Pons (tissue), 1 donor: ENCODE measurements around the gene RAD51B.

Experiments
- DNase-seq: peaks from one replicate; pipeline ENCODE4 v3.0.0-alpha.2; 2016; ENCODE audit warnings: low spot score

RAD51B gene

GRCh38 chr14:68366656-68367055, 547.1 kb downstream of the RAD51B start:
- DNase-seq = no peak

- DNase-seq = peak; percentile 66
Observed at GRCh38 chr14:68367536-68367935, 548.0 kb downstream of the RAD51B start.

DNA sequence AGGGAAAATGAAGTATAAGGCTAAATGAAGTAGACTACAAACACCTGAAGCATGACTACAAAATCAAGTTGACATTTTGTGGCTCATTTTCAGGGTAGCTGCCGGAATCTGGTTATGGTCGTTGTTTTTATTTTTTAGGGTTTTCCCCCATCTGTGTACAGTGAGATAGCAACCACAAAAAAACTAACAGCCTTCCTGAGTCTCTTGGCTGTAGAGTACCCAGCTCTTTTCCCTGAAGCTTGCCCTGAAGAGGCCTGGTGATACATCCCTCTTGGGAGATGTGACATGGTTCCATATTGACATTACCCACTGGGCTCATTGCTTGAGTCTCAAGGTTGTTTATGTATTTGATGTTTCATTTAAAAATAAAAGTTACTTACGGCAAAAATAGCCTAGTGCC, 549.3 kb downstream of the RAD51B start:
- no peak for DNase-seq

DNA sequence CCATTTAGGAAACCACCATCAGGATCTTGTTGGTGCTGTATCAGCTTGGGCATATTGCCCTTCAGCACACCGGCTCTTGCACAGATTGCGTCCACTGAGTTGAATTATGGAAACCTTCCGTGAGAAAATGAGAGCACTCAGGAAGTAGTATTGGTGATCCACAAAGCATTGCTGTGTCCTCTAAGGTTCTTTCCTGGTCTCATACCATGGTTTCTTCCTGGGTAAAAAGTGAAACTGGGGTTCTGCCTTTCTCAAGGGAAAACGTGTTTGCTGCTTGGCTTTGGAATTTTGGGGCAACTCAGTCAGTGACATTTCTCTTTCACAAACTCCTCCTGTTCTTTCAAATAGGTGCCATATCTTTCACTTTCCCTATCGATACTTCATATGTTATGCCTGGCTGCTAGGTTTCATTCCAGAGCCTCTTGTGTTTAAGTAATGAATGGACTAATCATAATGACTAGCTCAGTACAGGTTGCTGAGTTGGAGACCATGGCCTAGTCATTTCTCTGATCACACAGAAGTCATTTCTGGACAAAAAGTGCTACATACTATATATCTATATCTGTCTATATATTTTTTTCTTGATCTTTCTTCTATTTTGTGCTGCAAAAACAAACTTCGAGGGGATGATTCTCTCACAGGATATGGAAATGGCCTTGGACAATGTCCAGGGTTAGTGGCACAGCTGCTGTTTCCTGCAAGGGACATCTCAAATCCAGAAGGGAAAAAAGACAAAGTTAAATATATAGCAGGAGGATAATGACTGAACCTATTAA, 549.9 kb downstream of the RAD51B start:
- DNase-seq = no peak

DNA sequence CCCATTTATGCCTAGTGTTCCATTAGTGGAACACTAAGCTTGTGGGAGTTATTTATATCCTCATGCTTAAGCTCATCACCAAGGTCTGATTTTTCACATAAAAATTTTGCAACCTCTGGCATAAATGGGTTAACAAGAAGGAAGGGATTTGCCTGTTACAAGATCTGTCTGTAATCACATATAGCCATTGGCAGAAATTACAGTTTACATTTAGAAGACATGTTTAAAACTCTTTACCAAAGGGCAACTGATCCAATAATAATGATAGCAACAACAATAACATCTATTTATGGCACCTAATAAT, 550.4 kb downstream of the RAD51B start:
- DNase-seq = no peak

DNA sequence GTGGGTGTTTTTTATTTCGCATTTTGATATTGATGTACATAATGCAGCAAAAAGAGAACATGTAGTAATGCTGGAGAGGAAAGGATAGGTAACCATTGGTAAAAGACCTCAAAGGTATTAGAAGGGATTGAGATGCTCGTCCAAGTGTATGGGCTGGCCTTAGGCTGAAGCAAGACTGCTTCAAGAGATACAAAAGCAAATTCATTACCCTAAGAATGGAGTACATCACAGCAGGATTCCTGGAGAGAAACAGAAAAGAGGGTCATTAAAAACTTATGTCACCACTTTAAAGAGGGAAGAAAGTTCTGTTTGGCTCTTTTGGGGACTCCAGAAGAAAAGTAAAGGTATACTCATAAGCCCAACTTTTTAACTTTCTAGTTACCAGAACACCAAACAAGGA, 552.8 kb downstream of the RAD51B start:
- no peak for DNase-seq

DNA sequence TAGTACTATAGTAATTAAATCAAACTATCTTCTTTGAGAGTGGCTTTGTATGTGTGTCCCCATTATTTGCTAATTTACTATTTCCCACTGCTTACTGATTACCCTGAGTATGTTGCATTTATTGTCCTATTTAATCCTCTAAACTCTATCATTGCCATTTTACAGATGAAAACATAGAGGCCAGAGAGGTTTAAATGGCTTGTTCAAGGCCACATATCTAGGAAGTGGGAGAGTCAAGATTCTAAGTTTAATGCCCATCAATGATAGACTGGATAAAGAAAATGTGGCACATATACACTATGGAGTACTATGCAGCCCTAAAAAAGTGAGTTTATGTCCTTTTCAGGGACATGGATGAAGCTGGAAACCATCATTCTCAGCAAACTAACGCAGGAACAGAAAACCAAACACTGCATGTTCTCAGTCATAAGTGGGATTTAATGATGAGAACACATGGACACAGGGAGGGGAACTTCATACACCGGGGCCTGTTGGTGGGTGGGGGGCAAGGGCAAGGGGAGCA, 553.6 kb downstream of the RAD51B start:
- DNase-seq = no peak

DNA sequence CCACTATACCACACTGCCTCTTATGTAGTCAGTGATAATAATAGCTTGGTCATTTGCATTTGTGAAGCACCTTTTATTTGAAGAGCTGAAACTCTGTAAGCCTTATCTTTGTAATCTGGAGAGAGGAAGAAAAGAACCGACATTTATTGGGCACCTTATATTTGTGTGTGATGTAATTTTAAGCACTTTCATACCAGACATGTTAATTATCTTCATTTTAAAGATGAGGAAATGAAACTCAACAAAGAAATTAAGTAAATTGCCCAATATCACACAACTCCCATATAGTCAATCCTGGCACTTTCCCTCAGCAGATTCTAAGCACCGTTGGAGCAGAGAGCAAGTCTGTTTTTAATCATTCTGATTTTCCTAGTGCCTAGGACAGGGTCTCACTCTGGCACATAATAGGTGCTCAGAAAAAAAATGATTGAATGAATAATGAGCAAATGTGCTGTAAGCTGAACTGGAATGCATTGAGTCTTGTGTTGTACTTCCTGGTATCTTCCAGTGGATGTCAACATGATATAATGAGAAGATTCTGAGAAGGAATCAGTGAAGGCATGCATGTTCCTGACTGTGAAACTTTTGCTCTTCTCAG, 554.4 kb downstream of the RAD51B start:
- no peak for DNase-seq

DNA sequence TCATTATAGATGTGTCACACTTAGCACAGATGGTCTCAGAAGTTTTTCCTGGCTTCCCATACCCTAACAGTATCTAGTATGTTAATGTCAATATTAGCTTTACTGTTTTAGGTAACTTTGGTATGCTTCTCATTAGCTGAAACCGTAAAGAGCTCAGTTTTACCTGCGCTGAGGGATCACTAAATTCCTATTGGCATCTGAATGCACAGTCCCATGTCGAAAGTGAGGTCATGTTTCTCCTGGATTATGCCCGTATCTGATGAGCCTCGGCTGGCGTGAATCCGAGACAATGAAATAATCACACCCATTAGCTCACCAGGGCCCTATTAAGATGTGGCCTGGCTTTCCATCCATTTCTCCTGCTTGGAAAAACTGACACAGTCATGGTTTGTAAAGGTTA, 555.1 kb downstream of the RAD51B start:
- no peak for DNase-seq

DNA sequence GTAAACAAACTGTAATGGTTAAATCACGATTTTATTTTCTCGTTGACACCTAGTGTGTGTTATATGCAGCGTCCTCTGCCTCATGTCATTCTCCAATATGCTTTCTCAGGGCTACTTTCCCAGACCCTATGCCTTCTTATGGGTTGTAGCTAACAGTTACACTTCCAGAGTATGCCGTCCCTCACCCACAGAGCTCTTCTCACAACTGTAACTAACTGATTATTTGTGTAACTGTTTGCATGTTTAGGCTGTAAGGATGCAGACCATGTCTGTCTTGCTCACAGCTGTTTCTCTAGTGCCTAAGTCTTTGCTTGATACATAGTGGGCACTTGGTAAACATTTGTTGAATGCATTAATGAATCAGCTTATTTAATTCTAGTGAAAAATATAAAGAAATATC, 555.8 kb downstream of the RAD51B start:
- no peak for DNase-seq

GRCh38 chr14:68376067-68376779, 556.6 kb downstream of the RAD51B start:
- DNase-seq = no peak

GRCh38 chr14:68377006-68377405, 557.4 kb downstream of the RAD51B start:
- no peak for DNase-seq

GRCh38 chr14:68377459-68377858, 557.9 kb downstream of the RAD51B start:
- peak; percentile 98 for DNase-seq

DNA sequence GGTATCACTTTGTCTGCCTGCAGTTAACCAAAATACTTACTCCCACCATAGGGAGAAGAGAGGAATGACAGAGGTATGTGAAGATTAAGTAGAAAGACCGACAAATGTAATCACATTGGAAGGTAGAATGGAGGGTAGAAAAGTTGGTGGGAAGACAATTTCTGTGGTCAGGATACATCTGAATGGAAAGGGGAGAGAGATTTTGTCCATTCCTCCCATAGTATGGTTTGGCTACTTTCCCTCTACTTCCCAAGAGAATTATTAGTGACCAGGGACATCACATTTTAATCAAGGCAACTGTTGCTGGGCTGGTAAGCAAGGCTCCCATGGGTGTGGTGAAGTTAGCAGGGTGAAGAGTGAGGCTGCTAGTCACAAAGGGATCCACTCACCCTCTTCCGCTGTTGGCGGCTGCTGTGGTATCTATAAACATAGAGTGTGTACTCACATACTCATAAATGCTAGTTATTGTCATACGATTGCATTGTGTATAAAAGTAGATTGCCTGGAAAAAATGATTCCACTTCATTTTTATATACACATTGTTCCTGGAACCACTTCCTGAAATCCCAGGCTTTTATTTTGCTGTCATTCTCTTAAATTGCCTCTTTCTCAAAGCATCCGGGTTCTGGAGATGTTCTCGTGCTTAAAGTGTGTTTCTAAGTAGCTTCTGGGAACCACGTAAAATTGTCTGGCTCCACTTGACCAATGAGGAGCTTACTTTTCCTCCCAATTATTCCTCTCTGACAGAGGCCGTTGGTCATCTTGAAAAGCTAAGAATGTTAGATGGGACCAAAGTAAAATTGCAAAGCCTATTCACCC, 560.1 kb downstream of the RAD51B start:
- no peak for DNase-seq

DNA sequence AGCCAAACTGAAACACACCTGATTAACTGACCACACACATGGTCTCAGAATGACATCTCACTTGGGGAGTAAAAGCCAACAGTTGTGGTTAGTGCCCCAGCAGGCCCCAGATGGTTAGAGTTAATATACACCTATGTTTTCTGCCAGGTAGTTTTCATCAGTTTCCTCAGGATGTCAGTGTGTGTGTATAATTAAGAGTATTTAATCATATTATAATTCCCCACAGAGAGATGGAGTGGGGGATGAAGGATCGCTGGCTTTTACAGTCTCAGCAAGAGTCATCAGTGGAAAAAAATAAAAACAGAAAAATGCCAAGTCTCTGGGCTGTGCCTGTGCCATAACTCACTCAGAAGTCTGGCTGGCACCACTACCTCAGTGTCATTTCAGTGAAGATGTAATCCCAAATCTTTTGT, 560.8 kb downstream of the RAD51B start:
- no peak for DNase-seq

- DNase-seq = peak; percentile 86
Observed at GRCh38 chr14:68384335-68384734, 564.8 kb downstream of the RAD51B start.

GRCh38 chr14:68384881-68385280, 565.3 kb downstream of the RAD51B start:
- no peak for DNase-seq

DNA sequence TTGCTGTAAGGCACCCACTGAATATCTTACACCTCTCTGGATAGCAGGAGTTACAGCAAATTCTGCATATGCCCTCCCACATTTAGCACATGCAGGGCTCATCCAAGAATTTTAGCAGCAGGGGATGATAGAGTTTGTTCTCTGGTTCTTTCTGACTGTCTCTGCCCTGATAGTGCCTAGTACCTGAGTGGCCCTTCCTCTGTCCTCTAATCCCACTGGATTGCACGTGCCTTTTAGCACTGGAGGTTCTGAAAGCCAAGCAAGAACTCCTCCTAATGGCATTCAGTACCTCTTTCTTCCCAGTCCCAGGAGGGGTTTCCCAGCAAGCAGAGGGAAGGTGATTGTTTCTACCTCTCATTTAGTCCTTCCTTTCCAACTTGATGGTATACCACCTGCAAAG, 566.9 kb downstream of the RAD51B start:
- DNase-seq = no peak

DNA sequence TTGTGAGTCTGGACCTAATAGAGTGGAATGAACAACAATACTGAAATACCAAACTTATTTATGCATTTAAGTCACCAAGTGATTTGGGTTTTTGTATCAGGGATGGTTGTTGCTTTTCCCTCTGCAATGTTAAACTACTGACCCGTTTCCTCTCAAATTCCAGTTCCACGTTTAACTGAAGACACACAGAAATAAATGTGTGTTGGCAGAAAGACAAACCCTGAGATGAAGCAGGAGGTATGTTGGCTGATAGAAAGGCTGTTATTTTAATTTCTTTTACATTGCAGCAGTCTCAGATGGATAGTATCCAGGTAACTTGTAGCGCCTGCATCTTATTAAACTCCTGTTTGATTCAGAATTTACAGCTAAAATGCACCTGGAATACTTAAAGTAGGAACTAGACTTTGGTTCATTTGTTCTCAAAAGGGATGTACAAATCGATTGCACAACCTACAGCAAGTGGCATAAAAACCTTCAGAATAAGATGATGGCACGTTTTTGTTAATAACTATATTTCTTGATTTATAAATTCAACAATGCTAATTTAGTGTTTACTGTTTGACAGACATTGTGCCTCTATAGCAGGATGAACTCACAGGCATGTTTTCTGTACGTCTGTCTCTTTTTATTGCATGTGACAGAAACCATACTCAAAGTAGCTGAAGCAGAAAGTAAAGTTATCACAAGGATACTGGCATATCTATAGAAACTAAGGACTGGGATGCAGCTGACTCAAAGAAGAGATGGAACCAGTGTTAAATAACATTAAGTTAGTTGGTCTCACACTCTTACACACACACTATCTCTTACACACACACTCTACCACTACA, 567.6 kb downstream of the RAD51B start:
- DNase-seq = no peak

DNA sequence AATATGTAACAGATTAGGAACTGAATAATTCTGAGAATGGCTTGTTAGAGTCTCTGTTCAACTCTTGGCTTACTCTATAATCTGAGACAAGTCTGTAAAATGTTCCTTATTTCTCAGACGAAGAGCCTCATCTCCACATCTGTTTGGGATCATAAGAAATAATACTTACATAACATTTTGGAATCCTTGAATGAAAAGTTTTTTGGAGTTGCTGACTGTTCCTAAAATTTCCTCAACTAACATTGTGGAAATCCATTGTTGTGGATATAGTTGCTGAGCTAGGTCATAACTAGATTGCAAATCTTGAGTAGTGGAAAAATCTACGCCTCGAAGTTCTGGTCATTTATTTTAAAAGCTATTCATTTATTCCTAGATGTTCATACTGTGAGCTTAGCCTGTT, 570.4 kb downstream of the RAD51B start:
- DNase-seq = no peak

DNA sequence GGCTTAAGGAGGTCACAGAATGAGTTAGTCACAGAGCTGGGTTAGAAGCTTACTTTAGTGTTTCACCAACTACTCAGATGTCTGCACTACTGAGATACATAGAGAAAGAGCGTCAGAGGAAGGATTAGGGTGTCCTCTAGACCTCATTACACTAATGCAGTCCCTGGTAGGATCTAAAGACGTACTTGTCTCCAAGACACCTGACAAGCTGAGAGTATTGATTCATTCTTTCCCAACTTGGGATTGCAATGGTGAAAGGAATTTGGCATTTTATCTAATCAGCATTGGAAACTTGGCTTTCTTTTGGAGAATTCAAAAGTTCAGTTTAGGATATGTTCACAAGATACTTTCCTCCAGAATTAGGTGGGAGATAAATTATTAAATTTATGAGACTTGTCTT, 571.2 kb downstream of the RAD51B start:
- no peak for DNase-seq
